A549 (cell line): ENCODE measurements around the gene CYP1B1.

Experiments used
- EP300 ChIP-seq, 2 experiments: fragments of >200 bp; sonication (Bioruptor Twin); formaldehyde crosslinking; IDR thresholded peaks; 2 replicates in 1 of 2; 3 replicates in 1 of 2; pipeline ENCODE4 v1.6.1; 2016 to 2017
- RFX5 ChIP-seq: fragments of 450-650 bp; IDR thresholded peaks from 2 replicates; pipeline ENCODE4 v1.7.1; 2014; ENCODE audit warnings: antibody characterized with exemption, mild to moderate bottlenecking, moderate library complexity
- TF ChIP-seq, protein P1 (sequence below): fragments of 200-600 bp; sonication (generic); IDR thresholded peaks from 2 replicates; pipeline ENCODE4 v1.6.1; 2016; ENCODE audit warnings: antibody characterized with exemption, mild to moderate bottlenecking, moderate library complexity

DNA sequence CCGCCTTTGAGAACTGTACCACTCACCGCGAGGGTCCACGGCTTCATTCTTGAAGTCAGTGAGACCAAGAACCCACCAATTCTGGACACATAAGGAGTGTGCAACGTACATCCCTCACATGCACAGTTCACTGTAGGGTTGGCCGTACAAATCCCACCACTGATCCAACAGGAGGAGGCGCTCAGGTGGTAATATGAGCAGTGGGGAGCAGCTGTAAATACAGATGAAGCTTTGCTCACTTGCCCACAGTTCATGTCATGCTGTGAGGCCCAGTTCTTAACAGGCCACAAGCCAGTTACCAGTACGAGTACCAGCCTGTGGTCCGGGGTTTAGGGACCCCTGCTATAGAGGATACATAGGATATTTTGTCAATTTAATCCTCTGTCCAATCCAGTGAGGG is 54.4 kb downstream of the CYP1B1 start:
- TF ChIP-seq, protein P1, sequence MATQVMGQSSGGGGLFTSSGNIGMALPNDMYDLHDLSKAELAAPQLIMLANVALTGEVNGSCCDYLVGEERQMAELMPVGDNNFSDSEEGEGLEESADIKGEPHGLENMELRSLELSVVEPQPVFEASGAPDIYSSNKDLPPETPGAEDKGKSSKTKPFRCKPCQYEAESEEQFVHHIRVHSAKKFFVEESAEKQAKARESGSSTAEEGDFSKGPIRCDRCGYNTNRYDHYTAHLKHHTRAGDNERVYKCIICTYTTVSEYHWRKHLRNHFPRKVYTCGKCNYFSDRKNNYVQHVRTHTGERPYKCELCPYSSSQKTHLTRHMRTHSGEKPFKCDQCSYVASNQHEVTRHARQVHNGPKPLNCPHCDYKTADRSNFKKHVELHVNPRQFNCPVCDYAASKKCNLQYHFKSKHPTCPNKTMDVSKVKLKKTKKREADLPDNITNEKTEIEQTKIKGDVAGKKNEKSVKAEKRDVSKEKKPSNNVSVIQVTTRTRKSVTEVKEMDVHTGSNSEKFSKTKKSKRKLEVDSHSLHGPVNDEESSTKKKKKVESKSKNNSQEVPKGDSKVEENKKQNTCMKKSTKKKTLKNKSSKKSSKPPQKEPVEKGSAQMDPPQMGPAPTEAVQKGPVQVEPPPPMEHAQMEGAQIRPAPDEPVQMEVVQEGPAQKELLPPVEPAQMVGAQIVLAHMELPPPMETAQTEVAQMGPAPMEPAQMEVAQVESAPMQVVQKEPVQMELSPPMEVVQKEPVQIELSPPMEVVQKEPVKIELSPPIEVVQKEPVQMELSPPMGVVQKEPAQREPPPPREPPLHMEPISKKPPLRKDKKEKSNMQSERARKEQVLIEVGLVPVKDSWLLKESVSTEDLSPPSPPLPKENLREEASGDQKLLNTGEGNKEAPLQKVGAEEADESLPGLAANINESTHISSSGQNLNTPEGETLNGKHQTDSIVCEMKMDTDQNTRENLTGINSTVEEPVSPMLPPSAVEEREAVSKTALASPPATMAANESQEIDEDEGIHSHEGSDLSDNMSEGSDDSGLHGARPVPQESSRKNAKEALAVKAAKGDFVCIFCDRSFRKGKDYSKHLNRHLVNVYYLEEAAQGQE = no peak
- TF ChIP-seq RFX5 = no peak
- TF ChIP-seq EP300 (IDR thresholded peaks at IDR 0.05) = no peak
